Heart left ventricle (tissue), 13 donors: ENCODE data around the gene PPP3R2.

Experiments used
- POLR2A ChIP-seq, 2 donors: fragments of 450-650 bp; IDR thresholded peaks; one replicate each; pipeline ENCODE4 v1.6.1; 2017; ENCODE audit warnings: antibody characterized with exemption in 2 of 2, mild to moderate bottlenecking in 2 of 2, moderate library complexity in 2 of 2
- TF ChIP-seq, protein P1 (sequence below), 12 donors: fragments of 200-600 bp; sonication (generic) in 4 of 12; IDR thresholded peaks; one replicate each; pipeline versions ENCODE4 v1.5.0 to v1.8.0; 2018 to 2022; ENCODE audit warnings: antibody characterized with exemption in 12 of 12, mild to moderate bottlenecking in 5 of 12
- donor health status: ischemic (EF 13 %, LVEDD 7.1; RV severe dilation, severe dysfunction).
- donor health status: DM: no; HTN: yes; CAD: no.
- donor health status: DM: no; HTN: no; CAD: no.
- donor health status: ischemic (EF 25% LVEDD 6.9; RV normal size, moderate dysfunction).
- donor health status: ischemic (EF 25% LVEDD 5.7; RV mildly dilated, moderate dysfunction).
- donor health status: ischemic (EF 35%, LVEDD 5.7; RV mildly dilated, moderate dysfunction).
- donor health status: nonischemic (EF 11% LVEDD 7.7; RV severe dilation, severe dysfunction).
- donor health status: DM: yes; HTN: yes; CAD: no.
- donor health status: PGD.
- donor health status: ischemic (EF 29% LVEDD 5.4; RV normal size, mild dysfunction).
- donor health status: nonischemic (EF 23%, LVEDD 6.1; RV moderate dilation, normal function).

DNA sequence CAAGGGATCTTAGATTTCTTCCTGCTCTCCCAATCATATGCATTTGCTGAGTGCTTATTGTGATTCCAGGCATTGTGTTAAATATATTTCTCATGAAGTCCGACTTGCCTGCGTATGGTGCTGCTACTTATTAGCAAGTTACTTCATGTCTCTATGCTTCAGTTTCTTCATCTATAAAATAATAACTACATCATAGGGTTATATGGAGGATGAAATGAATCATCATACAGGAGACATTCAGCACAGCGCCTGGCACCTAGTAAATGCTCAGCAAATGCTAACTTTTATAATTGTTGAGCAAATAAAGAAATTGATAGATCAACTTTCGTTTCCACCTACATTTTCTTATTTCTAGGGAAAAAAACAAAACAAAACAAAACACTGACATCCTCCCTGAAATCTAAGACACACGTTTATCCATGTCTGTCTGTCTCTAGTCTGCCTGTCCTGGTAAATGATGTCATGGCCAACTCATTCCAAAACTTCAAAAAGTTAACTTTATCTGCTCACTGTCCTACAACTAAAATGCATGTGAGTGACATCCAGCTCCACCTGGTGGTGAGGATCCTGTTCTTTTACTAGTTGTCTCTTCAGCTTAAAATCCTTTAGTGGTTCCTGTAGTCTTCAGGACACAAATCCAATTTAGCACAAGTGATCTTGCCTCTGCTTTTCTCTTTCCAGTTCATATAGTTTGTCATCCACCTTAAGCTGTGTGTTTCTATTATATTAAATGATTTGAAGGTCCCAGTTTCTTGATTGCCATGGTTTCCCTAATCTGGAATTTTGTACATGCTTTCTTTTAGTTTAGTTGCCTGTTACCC is 27.7 kb downstream of the PPP3R2 start:
- TF ChIP-seq, protein P1, sequence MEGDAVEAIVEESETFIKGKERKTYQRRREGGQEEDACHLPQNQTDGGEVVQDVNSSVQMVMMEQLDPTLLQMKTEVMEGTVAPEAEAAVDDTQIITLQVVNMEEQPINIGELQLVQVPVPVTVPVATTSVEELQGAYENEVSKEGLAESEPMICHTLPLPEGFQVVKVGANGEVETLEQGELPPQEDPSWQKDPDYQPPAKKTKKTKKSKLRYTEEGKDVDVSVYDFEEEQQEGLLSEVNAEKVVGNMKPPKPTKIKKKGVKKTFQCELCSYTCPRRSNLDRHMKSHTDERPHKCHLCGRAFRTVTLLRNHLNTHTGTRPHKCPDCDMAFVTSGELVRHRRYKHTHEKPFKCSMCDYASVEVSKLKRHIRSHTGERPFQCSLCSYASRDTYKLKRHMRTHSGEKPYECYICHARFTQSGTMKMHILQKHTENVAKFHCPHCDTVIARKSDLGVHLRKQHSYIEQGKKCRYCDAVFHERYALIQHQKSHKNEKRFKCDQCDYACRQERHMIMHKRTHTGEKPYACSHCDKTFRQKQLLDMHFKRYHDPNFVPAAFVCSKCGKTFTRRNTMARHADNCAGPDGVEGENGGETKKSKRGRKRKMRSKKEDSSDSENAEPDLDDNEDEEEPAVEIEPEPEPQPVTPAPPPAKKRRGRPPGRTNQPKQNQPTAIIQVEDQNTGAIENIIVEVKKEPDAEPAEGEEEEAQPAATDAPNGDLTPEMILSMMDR (IDR thresholded peaks at IDR 0.05), result peak in 8 of 12 donors; percentile 10 to 43 (median 30)
- TF ChIP-seq POLR2A (IDR thresholded peaks at IDR 0.05), result no peak
